Transverse colon (tissue), 4 donors: ENCODE results near the gene ANKUB1. TPM values are rescaled to one million over a fixed set of nuclear protein-coding genes. Genes with fewer than 3 reads are reported as not detected.

Source experiments
- DNase-seq: peaks from one replicate; pipeline ENCODE4 v3.0.0-alpha.2; 2019
- H3K27ac ChIP-seq, 4 donors: fragments of 200-600 bp; sonication (generic); 2 replicates each; pipeline ENCODE4 v1.5.1; 2016 to 2018; ENCODE audit warnings: inconsistent platforms in 4 of 4
- H3K27me3 ChIP-seq: fragments of 200-600 bp; sonication (generic); 2 replicates; pipeline ENCODE4 v1.5.1; 2017; ENCODE audit warnings: inconsistent platforms
- H3K36me3 ChIP-seq, 4 donors: fragments of 200-600 bp; sonication (generic); 2 replicates each; pipeline ENCODE4 v1.5.1; 2017 to 2019; ENCODE audit warnings: inconsistent platforms in 4 of 4
- H3K4me1 ChIP-seq, 4 donors: fragments of 200-600 bp; sonication (generic); 2 replicates each; pipeline ENCODE4 v1.5.1; 2017 to 2020; ENCODE audit warnings: inconsistent platforms in 4 of 4
- H3K4me3 ChIP-seq, 4 donors: fragments of 200-600 bp; sonication (generic); 1 replicate in 1 of 4; 2 replicates in 3 of 4; pipeline versions ENCODE4 v1.5.1 to v1.6.1; 2017 to 2019; ENCODE audit warnings: inconsistent platforms in 4 of 4
- H3K9me3 ChIP-seq, 2 donors: fragments of 200-600 bp; sonication (generic); 2 replicates each; pipeline ENCODE4 v1.5.1; 2017 to 2019; ENCODE audit warnings: inconsistent platforms in 2 of 2
- CTCF ChIP-seq, 5 experiments: fragments of 200-600 bp in 3 of 5; fragments of 450-650 bp in 2 of 5; sonication (generic) in 3 of 5; IDR thresholded peaks; 1 replicate in 2 of 5; 2 replicates in 3 of 5; pipeline ENCODE4 v1.5.1; 2016 to 2017; ENCODE audit warnings: antibody characterized with exemption in 5 of 5, inconsistent platforms in 3 of 5, mild to moderate bottlenecking in 2 of 5, moderate library complexity in 1 of 5
- EP300 ChIP-seq: sonication (generic); formaldehyde crosslinking; IDR thresholded peaks from one replicate; pipeline ENCODE4 v1.6.1; 2017; ENCODE audit warnings: antibody characterized with exemption, low read depth
- POLR2A ChIP-seq: fragments of 450-650 bp; IDR thresholded peaks from one replicate; pipeline ENCODE4 v1.6.1; 2016; ENCODE audit warnings: antibody characterized with exemption, mild to moderate bottlenecking, moderate library complexity
- POLR2AphosphoS5 ChIP-seq, 3 donors: sonication (generic); formaldehyde crosslinking; IDR thresholded peaks; one replicate each; pipeline ENCODE4 v1.6.1; 2016; ENCODE audit warnings: antibody characterized with exemption in 3 of 3
- whole genome bisulfite sequencing, 2 donors: methylation state at CpG; one replicate each; pipeline ENCODE4 v1.1.5; 2018; ENCODE audit warnings: low coverage in 1 of 2; 5-methylcytosine and 5-hydroxymethylcytosine counted together
- in situ Hi-C, 4 donors: fragments of 200-750 bp; cut with MboI; loops; one replicate each; pipeline versions ENCODE4 v1.15.0 to v1.15.1; 2017; ENCODE audit warnings: low sequenced_read_pairs in 3 of 4, low pct_ligation_motif_present in 1 of 4, low pct_unique_long_range_greater_than_20kb in 1 of 4
- intact Hi-C: fragments of 100-400 bp; cut with DNase I; formaldehyde crosslinking; loops from one replicate; pipeline ENCODE4 v1.15.1; 2023; ENCODE audit warnings: low total_unique reads
- total RNA-seq, 4 donors: library from RNA; depleted of rRNA; stranded (reverse); fragments of >200 nt; gene quantifications; one replicate each; pipeline ENCODE4 v1.1.0, GENCODE V29; 2016

The ANKUB1 gene
- total RNA-seq, 4 donors from 2014 or later: not detected

- peak within 1 kb of the TSS; percentile 48 to 82 (median 80) for H3K4me3 ChIP-seq
- H3K4me1 ChIP-seq: peaks cover 0 to 17% (median 8%) of the 10 kb centered on the region in 4 donors
- H3K9me3 ChIP-seq: no peaks in the 10 kb centered on the region
- intact Hi-C loops (no loop called here), in situ Hi-C loops (no loop called here)
- peak within 1 kb of the TSS; percentile 78 to 86 (median 82) for H3K27ac ChIP-seq
- TF ChIP-seq POLR2A (peak; percentile 64), CTCF (IDR thresholded peaks at IDR 0.05) (peak in 2 of 5 experiments; percentile 13 to 32), POLR2AphosphoS5 (IDR thresholded peaks at IDR 0.05) (peak; percentile 42 to 78 (median 77)), EP300 (no peak)
- WGBS, 2 donors: 1 to 2% methylated on average over 9 to 45 of the region's 52 CpGs
- H3K27me3 ChIP-seq: peaks cover 5% of the 10 kb centered on the region
- peak; percentile 78 for DNase-seq
- peaks cover 0 to 17% (median 0%) of the 10 kb centered on the region in 4 donors for H3K36me3 ChIP-seq
Observed at GRCh38 chr3:149752051-149752787, 40.1 kb downstream of the ANKUB1 start, which contains the start of gene COMMD2. COMMD2 (minus strand) TSS chr3:149752489; CDS start chr3:149752444, 45 bp downstream.

GRCh38 chr3:149751551-149751950 is 40.8 kb downstream of the ANKUB1 start:
- no peak for DNase-seq
- H3K9me3 ChIP-seq: no peaks in the 10 kb centered on the region
- TF ChIP-seq POLR2A: no peak
- TF ChIP-seq CTCF (IDR thresholded peaks at IDR 0.05): no peak
- no peak for TF ChIP-seq POLR2AphosphoS5 (IDR thresholded peaks at IDR 0.05)
- TF ChIP-seq EP300: no peak
- peak overlapping the region; percentile 78 to 86 (median 82) for H3K27ac ChIP-seq
- peaks cover under 1% of the 10 kb centered on the region for H3K27me3 ChIP-seq
- peaks cover 0 to 17% (median 8%) of the 10 kb centered on the region in 4 donors for H3K4me1 ChIP-seq
- H3K36me3 ChIP-seq: peaks cover 0 to 23% (median 0%) of the 10 kb centered on the region in 4 donors
- peak overlapping the region in 3 of 4 donors; percentile 79 to 82 (median 81) for H3K4me3 ChIP-seq
- intact Hi-C loops: no loop called here
- in situ Hi-C loops: no loop called here
- 15 to 18% methylated on average over 4 of the region's 4 CpGs for WGBS, 2 donors

- H3K4me1 ChIP-seq: no peaks in the 10 kb centered on the region
- no peaks in the 10 kb centered on the region for H3K27me3 ChIP-seq
- H3K27ac ChIP-seq: no peak overlapping the region
- in situ Hi-C loops (no loop called here), intact Hi-C loops (no loop called here)
- no peak overlapping the region for H3K4me3 ChIP-seq
- H3K9me3 ChIP-seq: no peaks in the 10 kb centered on the region
- no peak for DNase-seq
- H3K36me3 ChIP-seq: peaks cover 0 to 42% (median 14%) of the 10 kb centered on the region in 4 donors
- TF ChIP-seq CTCF (IDR thresholded peaks at IDR 0.05): no peak
- TF ChIP-seq POLR2A: no peak
- WGBS, 2 donors: 97 to 99% methylated on average over 3 of the region's 3 CpGs
Observed at GRCh38 chr3:149744606-149745005, 47.7 kb downstream of the ANKUB1 start.

- Histone ChIP-seq H3K4me3 (no peak overlapping the region), H3K27me3 (no peaks in the 10 kb centered on the region), H3K36me3 (peaks cover 0 to 45% (median 14%) of the 10 kb centered on the region in 4 donors), H3K27ac (no peak overlapping the region), H3K4me1 (no peaks in the 10 kb centered on the region), H3K9me3 (no peaks in the 10 kb centered on the region)
- TF ChIP-seq POLR2AphosphoS5 (IDR thresholded peaks at IDR 0.05): no peak
- TF ChIP-seq EP300: no peak
- TF ChIP-seq CTCF (IDR thresholded peaks at IDR 0.05): no peak
- TF ChIP-seq POLR2A: no peak
- DNase-seq: no peak
- in situ Hi-C loops: no loop called here
- intact Hi-C loops: no loop called here
Observed at GRCh38 chr3:149744151-149744550, 48.2 kb downstream of the ANKUB1 start.
